ENCODE measurements around the gene CHCHD3.

DNA sequence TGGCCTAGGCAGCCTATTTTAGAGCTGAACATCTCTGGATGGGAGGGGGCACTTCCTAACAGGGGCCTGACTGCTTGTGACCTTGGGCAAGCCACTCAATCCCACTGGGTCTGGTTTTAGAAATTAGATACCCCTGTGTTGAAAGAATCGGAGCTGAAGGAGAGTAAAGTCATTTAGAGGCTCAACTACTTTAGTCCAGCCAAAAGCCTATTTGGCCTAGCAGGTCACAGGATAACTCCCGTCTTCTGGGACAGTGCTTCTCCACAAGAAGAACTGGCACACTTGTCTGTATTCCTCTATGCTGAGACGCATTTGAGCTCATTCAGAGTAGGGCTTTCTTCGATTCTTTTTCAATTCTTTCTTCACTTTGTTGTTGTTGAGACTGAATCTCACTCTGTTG is 224.2 kb downstream of the CHCHD3 start:
- TF ChIP-seq POLR2A (IDR thresholded peaks at IDR 0.05) = no peak
- no peak for TF ChIP-seq POLR2AphosphoS5 (IDR thresholded peaks at IDR 0.05; ENCODE audit: insufficient read depth in 1 of 2, low read depth in 1 of 2)

Data from vagina (tissue), 2 donors.